H9 (cell line): ENCODE data around the gene ACER3. TPM values are rescaled to one million over a fixed set of nuclear protein-coding genes. Genes with fewer than 3 reads are reported as not detected.

Experiments
- DNase-seq: peaks from one replicate; pipeline ENCODE4 v3.0.0-alpha.2; 2017
- H2AFZ ChIP-seq: one replicate; pipeline ENCODE4 v1.6.1; 2013; ENCODE audit warnings: mild to moderate bottlenecking, low read length, control low read depth, moderate library complexity
- H2AK5ac ChIP-seq: 2 replicates; pipeline ENCODE4 v1.6.1; 2013; ENCODE audit warnings: low read length, control low read depth, mixed read lengths; ENCODE audit not compliant: insufficient read length
- H2BK120ac ChIP-seq: one replicate; pipeline ENCODE4 v1.6.1; 2013; ENCODE audit warnings: low read depth, mild to moderate bottlenecking, low read length, control low read depth, inconsistent platforms; ENCODE audit not compliant: poor library complexity, severe bottlenecking
- H2BK12ac ChIP-seq: 2 replicates; pipeline ENCODE4 v1.6.1; 2013; ENCODE audit warnings: low read length, control low read depth, mixed read lengths, low read depth; ENCODE audit not compliant: insufficient read length
- H2BK15ac ChIP-seq: 2 replicates; pipeline ENCODE4 v1.6.1; 2013; ENCODE audit warnings: low read depth, low read length, control low read depth
- H2BK20ac ChIP-seq: one replicate; pipeline ENCODE4 v1.6.1; 2013; ENCODE audit warnings: low read depth, mild to moderate bottlenecking, low read length, control low read depth, inconsistent platforms; ENCODE audit not compliant: poor library complexity, severe bottlenecking
- H2BK5ac ChIP-seq: 2 replicates; pipeline ENCODE4 v1.6.1; 2013; ENCODE audit warnings: low read length, control low read depth, mixed read lengths; ENCODE audit not compliant: insufficient read length
- H3K14ac ChIP-seq: 2 replicates; pipeline ENCODE4 v1.6.1; 2013; ENCODE audit warnings: low read length, control low read depth; ENCODE audit not compliant: insufficient read depth
- H3K18ac ChIP-seq: 2 replicates; pipeline ENCODE4 v1.6.1; 2013; ENCODE audit warnings: low read depth, mild to moderate bottlenecking, mixed read lengths, low read length, control low read depth; ENCODE audit not compliant: insufficient read length
- H3K23ac ChIP-seq: 2 replicates; pipeline ENCODE4 v1.6.1; 2013; ENCODE audit warnings: low read length, control low read depth, mixed read lengths, low read depth; ENCODE audit not compliant: insufficient read length
- H3K23me2 ChIP-seq: 2 replicates; pipeline ENCODE4 v1.6.1; 2013; ENCODE audit warnings: low read depth, mild to moderate bottlenecking, mixed read lengths, low read length, control low read depth; ENCODE audit not compliant: insufficient read length, poor library complexity, severe bottlenecking
- H3K27ac ChIP-seq: 2 replicates; pipeline ENCODE4 v1.5.1; 2013; ENCODE audit warnings: low read length, control low read depth, mixed read lengths, low read depth; ENCODE audit not compliant: insufficient read length
- H3K27me3 ChIP-seq: 2 replicates; pipeline ENCODE4 v1.6.1; 2013; ENCODE audit warnings: low read length, control low read depth, inconsistent platforms; ENCODE audit not compliant: insufficient read depth
- H3K4ac ChIP-seq: 2 replicates; pipeline ENCODE4 v1.6.1; 2013; ENCODE audit warnings: low read depth, mild to moderate bottlenecking, control low read depth, inconsistent platforms, low read length, moderate library complexity
- H3K4me1 ChIP-seq: 2 replicates; pipeline ENCODE4 v1.6.1; 2013; ENCODE audit warnings: low read length, control low read depth, inconsistent platforms; ENCODE audit not compliant: insufficient read depth
- H3K4me2 ChIP-seq: 2 replicates; pipeline ENCODE4 v1.6.1; 2013; ENCODE audit warnings: low read length, control low read depth, mixed read lengths; ENCODE audit not compliant: insufficient read length, insufficient read depth
- H3K56ac ChIP-seq: 2 replicates; pipeline ENCODE4 v1.6.1; 2013; ENCODE audit warnings: low read depth, mild to moderate bottlenecking, mixed read lengths, low read length, control low read depth; ENCODE audit not compliant: insufficient read length
- H3K79me1 ChIP-seq: 2 replicates; pipeline ENCODE4 v1.6.1; 2013; ENCODE audit warnings: low read depth, mild to moderate bottlenecking, moderate library complexity, low read length, control low read depth, inconsistent platforms; ENCODE audit not compliant: insufficient read depth, poor library complexity, severe bottlenecking
- H3K79me2 ChIP-seq: 2 replicates; pipeline ENCODE4 v1.6.1; 2013; ENCODE audit warnings: low read length, control low read depth, inconsistent platforms; ENCODE audit not compliant: insufficient read depth
- H3K9ac ChIP-seq: 2 replicates; pipeline ENCODE4 v1.6.1; 2013; ENCODE audit warnings: low read length, control low read depth, mixed read lengths; ENCODE audit not compliant: insufficient read length; ENCODE audit errors: extremely low read depth
- H3K9me3 ChIP-seq: one replicate; pipeline ENCODE4 v1.6.1; 2013; ENCODE audit warnings: low read depth, low read length, inconsistent platforms; ENCODE audit not compliant: control insufficient read depth
- H3T11ph ChIP-seq: one replicate; pipeline ENCODE4 v1.6.1; 2013; ENCODE audit warnings: mild to moderate bottlenecking, low read length, control low read depth, inconsistent platforms
- H4K20me1 ChIP-seq: one replicate; pipeline ENCODE4 v1.6.1; 2013; ENCODE audit not compliant: control insufficient read depth, insufficient read length, insufficient read depth
- H4K5ac ChIP-seq: 2 replicates; pipeline ENCODE4 v1.6.1; 2013; ENCODE audit warnings: low read depth, mild to moderate bottlenecking, mixed read lengths, low read length, control low read depth; ENCODE audit not compliant: insufficient read length
- H4K8ac ChIP-seq: replicated peaks from 2 replicates; pipeline ENCODE4 v1.6.1; 2013; ENCODE audit warnings: low read length, control low read depth, mixed read lengths, low read depth; ENCODE audit not compliant: insufficient read length
- H4K91ac ChIP-seq: 2 replicates; pipeline ENCODE4 v1.6.1; 2013; ENCODE audit warnings: low read depth, mild to moderate bottlenecking, moderate library complexity, mixed read lengths, low read length, control low read depth; ENCODE audit not compliant: insufficient read length
- H3K27ac Mint-ChIP-seq, 3 experiments: 2 replicates in 2 of 3; 3 replicates in 1 of 3; pipeline ENCODE4 v1.8.0; 2020 to 2021; ENCODE audit warnings: mixed read lengths in 3 of 3, mild to moderate bottlenecking in 1 of 3, moderate library complexity in 1 of 3
- H3K27me3 Mint-ChIP-seq: 2 replicates; pipeline ENCODE4 v1.8.0; 2021; ENCODE audit warnings: low read depth, mild to moderate bottlenecking, moderate library complexity, mixed read lengths
- H3K36me3 Mint-ChIP-seq, 3 experiments: 2 replicates in 2 of 3; 3 replicates in 1 of 3; pipeline ENCODE4 v1.8.0; 2020 to 2021; ENCODE audit warnings: low read depth in 3 of 3, mixed read lengths in 3 of 3; ENCODE audit not compliant: insufficient read depth in 1 of 3
- H3K4me1 Mint-ChIP-seq, 2 experiments: 2 replicates each; pipeline ENCODE4 v1.8.0; 2020; ENCODE audit warnings: mixed read lengths in 2 of 2
- H3K4me3 Mint-ChIP-seq, 2 experiments: 2 replicates in 1 of 2; 3 replicates in 1 of 2; pipeline ENCODE4 v1.8.0; 2020 to 2021; ENCODE audit warnings: mild to moderate bottlenecking in 2 of 2, mixed read lengths in 2 of 2, moderate library complexity in 1 of 2
- H3K9me3 Mint-ChIP-seq, 2 experiments: 2 replicates in 1 of 2; 3 replicates in 1 of 2; pipeline ENCODE4 v1.8.0; 2020; ENCODE audit warnings: mild to moderate bottlenecking in 2 of 2, mixed read lengths in 2 of 2, moderate library complexity in 1 of 2
- WGBS: extraction: QIAGEN DNeasy Blood & Tissue Kit; methylation state at CpG from one replicate; pipeline ENCODE4 v1.1.7; 2013; ENCODE audit warnings: missing lambda C conversion rate, low lambda C conversion rate, mixed read lengths; ENCODE audit not compliant: insufficient read length; ENCODE audit errors: extremely low coverage; 5-methylcytosine and 5-hydroxymethylcytosine counted together
- total RNA-seq: library from RNA; stranded (reverse); gene quantifications from 2 replicates; pipeline ENCODE4 v1.2.1, GENCODE V29; 2021
- TF ChIP-seq, protein P1 (sequence below): fragments of 200-600 bp; sonication (generic); conservative IDR thresholded peaks from 3 replicates; pipeline ENCODE4 v1.8.0; 2021; ENCODE audit warnings: antibody characterized with exemption, mild to moderate bottlenecking

Gene ACER3
- total RNA-seq, 1 experiment from 2014 or later = 14.7 TPM

GRCh38 chr11:76839311-76839710, 21.4 kb upstream of the ACER3 start:
- no CpG with 5 or more reads among the region's 1 CpG for WGBS
- Histone ChIP-seq H3K79me2 (no peaks in the 10 kb centered on the region), H2BK120ac (no peak overlapping the region), H3K27ac (no peak overlapping the region), H2AFZ (no peak overlapping the region), H2BK20ac (no peak overlapping the region), H4K20me1 (no peaks in the 10 kb centered on the region), H4K91ac (no peak overlapping the region), H2BK5ac (no peak overlapping the region), H3K18ac (no peak overlapping the region), H3K4me1 (no peaks in the 10 kb centered on the region), H3K14ac (no peak overlapping the region), H3K79me1 (no peaks in the 10 kb centered on the region), H4K8ac (no peak overlapping the region), H3T11ph (no peak overlapping the region), H3K4ac (no peak overlapping the region), H3K56ac (no peak overlapping the region), H2BK15ac (no peak overlapping the region), H3K9ac (no peak overlapping the region), H4K5ac (no peak overlapping the region), H3K23ac (no peak overlapping the region), H3K23me2 (no peaks in the 10 kb centered on the region), H3K9me3 (no peaks in the 10 kb centered on the region), H2BK12ac (no peak overlapping the region), H3K4me2 (no peak overlapping the region), H3K27me3 (no peaks in the 10 kb centered on the region), H2AK5ac (no peak overlapping the region)
- Mint-ChIP-seq H3K27ac (no peak overlapping the region), H3K4me3 (no peak overlapping the region), H3K9me3 (peaks cover 0 to 3% of the 10 kb centered on the region in 2 experiments; a peak in 2 of 5 replicates), H3K27me3 (peaks cover 6% of the 10 kb centered on the region), H3K36me3 (peaks cover 0 to 4% (median 0%) of the 10 kb centered on the region in 3 experiments; a peak in 2 of 7 replicates), H3K4me1 (peaks cover 18 to 24% of the 10 kb centered on the region in 2 experiments)
- TF ChIP-seq, protein P1, sequence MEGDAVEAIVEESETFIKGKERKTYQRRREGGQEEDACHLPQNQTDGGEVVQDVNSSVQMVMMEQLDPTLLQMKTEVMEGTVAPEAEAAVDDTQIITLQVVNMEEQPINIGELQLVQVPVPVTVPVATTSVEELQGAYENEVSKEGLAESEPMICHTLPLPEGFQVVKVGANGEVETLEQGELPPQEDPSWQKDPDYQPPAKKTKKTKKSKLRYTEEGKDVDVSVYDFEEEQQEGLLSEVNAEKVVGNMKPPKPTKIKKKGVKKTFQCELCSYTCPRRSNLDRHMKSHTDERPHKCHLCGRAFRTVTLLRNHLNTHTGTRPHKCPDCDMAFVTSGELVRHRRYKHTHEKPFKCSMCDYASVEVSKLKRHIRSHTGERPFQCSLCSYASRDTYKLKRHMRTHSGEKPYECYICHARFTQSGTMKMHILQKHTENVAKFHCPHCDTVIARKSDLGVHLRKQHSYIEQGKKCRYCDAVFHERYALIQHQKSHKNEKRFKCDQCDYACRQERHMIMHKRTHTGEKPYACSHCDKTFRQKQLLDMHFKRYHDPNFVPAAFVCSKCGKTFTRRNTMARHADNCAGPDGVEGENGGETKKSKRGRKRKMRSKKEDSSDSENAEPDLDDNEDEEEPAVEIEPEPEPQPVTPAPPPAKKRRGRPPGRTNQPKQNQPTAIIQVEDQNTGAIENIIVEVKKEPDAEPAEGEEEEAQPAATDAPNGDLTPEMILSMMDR = no peak
- no peak for DNase-seq
